Glutamatergic neuron (in vitro differentiated cells): Measurements from ENCODE around the gene CFLAR. TPM values are rescaled to one million over a fixed set of nuclear protein-coding genes. Genes with fewer than 3 reads are reported as not detected.
A peak's percentile ranks its signal among the peaks of the same experiment; 100 is the strongest.
"Not testable (repeated sequence)": the region's sequence is repeated elsewhere in the genome, so short reads cannot be mapped to it uniquely, and the experiment has no call there.

Experiments
- DNase-seq: peaks from one replicate; pipeline ENCODE4 v3.0.0; 2022
- H3K27ac Mint-ChIP-seq: one replicate; pipeline ENCODE4 v1.8.0; 2020; ENCODE audit warnings: mild to moderate bottlenecking, mixed read lengths, inconsistent platforms; ENCODE audit not compliant: unreplicated experiment
- H3K27me3 Mint-ChIP-seq: one replicate; pipeline ENCODE4 v1.8.0; 2020; ENCODE audit warnings: mild to moderate bottlenecking, moderate library complexity, mixed read lengths, inconsistent platforms; ENCODE audit not compliant: unreplicated experiment
- H3K36me3 Mint-ChIP-seq: one replicate; pipeline ENCODE4 v1.8.0; 2020; ENCODE audit warnings: mild to moderate bottlenecking, mixed read lengths, inconsistent platforms; ENCODE audit not compliant: unreplicated experiment
- H3K4me1 Mint-ChIP-seq: one replicate; pipeline ENCODE4 v1.8.0; 2020; ENCODE audit warnings: mild to moderate bottlenecking, low read depth, mixed read lengths, inconsistent platforms; ENCODE audit not compliant: unreplicated experiment
- H3K4me3 Mint-ChIP-seq: one replicate; pipeline ENCODE4 v1.8.0; 2020; ENCODE audit warnings: mild to moderate bottlenecking, mixed read lengths, inconsistent platforms; ENCODE audit not compliant: unreplicated experiment
- H3K9me3 Mint-ChIP-seq: one replicate; pipeline ENCODE4 v1.8.0; 2020; ENCODE audit warnings: mild to moderate bottlenecking, moderate library complexity, mixed read lengths, inconsistent platforms; ENCODE audit not compliant: unreplicated experiment
- total RNA-seq: library from RNA; stranded (reverse); fragmentation: NEBNext Ultra II Directional; extraction: Animal tissue kit (Norgen Biotek cat#: 25700); gene quantifications from one replicate; pipeline ENCODE4 v1.2.1, GENCODE V29; 2021; ENCODE audit not compliant: unreplicated experiment
- TF ChIP-seq, protein P1 (sequence below): fragments of 200-600 bp; sonication (generic); IDR thresholded peaks from one replicate; pipeline ENCODE4 v1.5.0; 2021; ENCODE audit not compliant: partially characterized antibody, unreplicated experiment

The CFLAR gene
- total RNA-seq, 1 donor from 2014 or later: 88.0 TPM

DNA sequence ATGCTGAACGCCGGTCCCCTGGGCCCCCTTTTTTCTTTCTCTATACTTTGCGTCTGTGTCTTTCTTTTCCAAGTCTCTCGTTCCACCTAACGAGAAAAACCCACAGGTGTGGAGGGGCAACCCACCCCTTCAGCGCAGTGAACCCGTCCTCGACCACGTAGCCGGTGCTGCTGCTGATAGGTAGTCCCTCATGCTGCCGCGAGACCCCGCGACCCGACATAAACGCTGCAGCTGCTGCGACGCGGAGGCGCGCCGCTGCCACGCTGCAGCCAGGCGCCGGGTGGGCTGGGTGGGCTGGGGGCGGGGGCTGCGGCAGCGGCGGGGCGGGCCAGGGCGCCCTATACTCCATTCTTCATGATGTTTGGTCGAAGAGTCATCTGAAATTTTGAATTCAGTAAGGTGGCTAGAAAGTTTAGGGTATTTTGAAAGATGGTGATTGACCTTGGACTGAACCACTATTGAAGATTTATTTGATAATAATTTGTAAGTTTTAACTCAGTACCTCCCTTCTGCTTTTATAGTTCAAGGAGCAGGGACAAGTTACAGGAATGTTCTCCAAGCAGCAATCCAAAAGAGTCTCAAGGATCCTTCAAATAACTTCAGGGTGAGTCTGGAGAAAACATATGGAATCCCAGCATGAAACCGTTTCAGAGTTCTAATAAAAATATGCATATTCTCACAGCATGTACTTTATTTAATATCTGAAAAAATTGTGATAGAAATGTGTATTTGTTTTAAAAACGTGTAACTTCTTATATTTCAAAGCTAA is 24.1 kb downstream of the CFLAR start:
- peaks cover 6% of the 10 kb centered on the region for H3K27me3 Mint-ChIP-seq
- H3K4me3 Mint-ChIP-seq: peak overlapping the region; percentile 68
- peak overlapping the region; percentile 84 for H3K27ac Mint-ChIP-seq
- H3K4me1 Mint-ChIP-seq: peaks cover 13% of the 10 kb centered on the region
- no peaks in the 10 kb centered on the region for H3K9me3 Mint-ChIP-seq
- H3K36me3 Mint-ChIP-seq: peaks cover 7% of the 10 kb centered on the region
- DNase-seq: peak; percentile 22
- TF ChIP-seq, protein P1, sequence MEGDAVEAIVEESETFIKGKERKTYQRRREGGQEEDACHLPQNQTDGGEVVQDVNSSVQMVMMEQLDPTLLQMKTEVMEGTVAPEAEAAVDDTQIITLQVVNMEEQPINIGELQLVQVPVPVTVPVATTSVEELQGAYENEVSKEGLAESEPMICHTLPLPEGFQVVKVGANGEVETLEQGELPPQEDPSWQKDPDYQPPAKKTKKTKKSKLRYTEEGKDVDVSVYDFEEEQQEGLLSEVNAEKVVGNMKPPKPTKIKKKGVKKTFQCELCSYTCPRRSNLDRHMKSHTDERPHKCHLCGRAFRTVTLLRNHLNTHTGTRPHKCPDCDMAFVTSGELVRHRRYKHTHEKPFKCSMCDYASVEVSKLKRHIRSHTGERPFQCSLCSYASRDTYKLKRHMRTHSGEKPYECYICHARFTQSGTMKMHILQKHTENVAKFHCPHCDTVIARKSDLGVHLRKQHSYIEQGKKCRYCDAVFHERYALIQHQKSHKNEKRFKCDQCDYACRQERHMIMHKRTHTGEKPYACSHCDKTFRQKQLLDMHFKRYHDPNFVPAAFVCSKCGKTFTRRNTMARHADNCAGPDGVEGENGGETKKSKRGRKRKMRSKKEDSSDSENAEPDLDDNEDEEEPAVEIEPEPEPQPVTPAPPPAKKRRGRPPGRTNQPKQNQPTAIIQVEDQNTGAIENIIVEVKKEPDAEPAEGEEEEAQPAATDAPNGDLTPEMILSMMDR: no peak

DNA sequence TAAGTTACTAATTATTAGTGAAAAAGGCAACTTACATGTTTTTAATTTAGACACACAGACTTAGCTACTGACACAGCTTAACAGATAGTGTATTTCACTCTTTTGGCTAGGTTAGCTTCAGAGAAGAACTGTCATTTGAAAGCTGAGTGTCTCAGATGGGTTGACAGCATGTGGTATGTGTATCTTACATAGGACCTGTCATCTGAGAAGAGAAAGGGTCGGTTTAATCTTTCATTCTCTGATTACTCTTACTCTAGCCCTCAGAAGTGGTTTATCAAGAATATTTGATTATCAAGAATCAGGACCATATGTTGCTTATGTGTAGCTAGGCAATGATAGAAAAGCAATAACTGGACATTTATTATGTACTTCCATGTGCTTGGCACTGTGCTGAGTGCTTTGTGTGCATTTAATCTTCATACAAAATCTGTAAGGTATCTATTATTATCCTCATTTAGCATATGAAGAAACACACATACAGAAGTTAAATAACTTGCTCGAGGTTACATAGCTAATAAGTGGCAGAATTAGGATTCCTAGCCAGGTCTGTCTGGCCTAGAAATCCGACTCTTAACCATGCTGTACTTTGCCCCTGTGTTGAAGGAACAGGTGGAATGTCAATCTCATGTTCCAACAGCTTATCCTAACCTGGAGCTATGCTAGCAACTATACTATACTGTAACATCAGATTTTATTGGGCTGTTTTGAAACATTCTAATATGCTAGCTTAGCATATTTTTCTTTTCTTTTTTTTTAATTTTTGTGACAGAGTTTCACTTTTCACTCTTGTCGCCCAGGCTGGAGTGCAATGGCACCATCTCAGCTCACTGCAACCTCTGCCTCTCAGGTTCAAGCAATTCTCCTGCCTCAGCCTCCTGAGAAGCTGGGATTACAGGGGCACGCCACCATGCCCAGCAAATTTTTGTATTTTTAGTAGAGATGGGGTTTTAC is 28.4 kb downstream of the CFLAR start:
- H3K4me1 Mint-ChIP-seq: peaks cover 4% of the 10 kb centered on the region
- H3K27me3 Mint-ChIP-seq: no peaks in the 10 kb centered on the region
- no peaks in the 10 kb centered on the region for H3K36me3 Mint-ChIP-seq
- no peak overlapping the region for H3K27ac Mint-ChIP-seq
- DNase-seq: no peak
- H3K4me3 Mint-ChIP-seq: no peak overlapping the region
- H3K9me3 Mint-ChIP-seq: no peaks in the 10 kb centered on the region
- TF ChIP-seq, protein P1: no peak

DNA sequence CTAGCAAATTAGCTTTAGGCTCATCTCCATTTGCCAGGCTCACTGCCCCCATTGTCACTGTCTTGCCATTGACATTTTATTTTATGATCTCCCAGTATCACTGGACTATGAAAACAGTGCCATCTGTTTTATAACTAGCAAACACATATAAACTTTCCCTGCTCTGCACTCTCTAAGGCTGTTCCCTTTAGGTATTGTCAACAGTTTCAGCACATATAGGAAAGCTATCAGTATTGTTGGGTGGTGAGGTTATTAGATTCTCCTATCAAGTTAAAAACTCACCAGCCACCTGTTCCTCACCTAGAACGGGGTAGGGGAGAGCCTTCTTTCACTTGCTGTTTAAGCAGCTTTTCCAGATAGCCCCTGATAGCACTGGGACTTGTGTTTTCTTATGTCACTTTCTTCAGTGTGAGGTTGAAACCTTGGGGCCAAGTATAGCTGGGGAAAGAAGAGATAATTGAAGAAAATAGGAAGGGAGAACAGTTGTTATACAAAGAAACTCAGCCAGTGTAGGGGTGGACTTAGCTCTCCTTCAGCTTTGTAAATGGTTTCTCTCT is 32.5 kb downstream of the CFLAR start:
- H3K9me3 Mint-ChIP-seq: peaks cover 8% of the 10 kb centered on the region
- H3K36me3 Mint-ChIP-seq: peaks cover 9% of the 10 kb centered on the region
- peaks cover 16% of the 10 kb centered on the region for H3K4me1 Mint-ChIP-seq
- no peak overlapping the region for H3K27ac Mint-ChIP-seq
- TF ChIP-seq, protein P1: no peak
- no peak for DNase-seq
- no peak overlapping the region for H3K4me3 Mint-ChIP-seq
- no peaks in the 10 kb centered on the region for H3K27me3 Mint-ChIP-seq

DNA sequence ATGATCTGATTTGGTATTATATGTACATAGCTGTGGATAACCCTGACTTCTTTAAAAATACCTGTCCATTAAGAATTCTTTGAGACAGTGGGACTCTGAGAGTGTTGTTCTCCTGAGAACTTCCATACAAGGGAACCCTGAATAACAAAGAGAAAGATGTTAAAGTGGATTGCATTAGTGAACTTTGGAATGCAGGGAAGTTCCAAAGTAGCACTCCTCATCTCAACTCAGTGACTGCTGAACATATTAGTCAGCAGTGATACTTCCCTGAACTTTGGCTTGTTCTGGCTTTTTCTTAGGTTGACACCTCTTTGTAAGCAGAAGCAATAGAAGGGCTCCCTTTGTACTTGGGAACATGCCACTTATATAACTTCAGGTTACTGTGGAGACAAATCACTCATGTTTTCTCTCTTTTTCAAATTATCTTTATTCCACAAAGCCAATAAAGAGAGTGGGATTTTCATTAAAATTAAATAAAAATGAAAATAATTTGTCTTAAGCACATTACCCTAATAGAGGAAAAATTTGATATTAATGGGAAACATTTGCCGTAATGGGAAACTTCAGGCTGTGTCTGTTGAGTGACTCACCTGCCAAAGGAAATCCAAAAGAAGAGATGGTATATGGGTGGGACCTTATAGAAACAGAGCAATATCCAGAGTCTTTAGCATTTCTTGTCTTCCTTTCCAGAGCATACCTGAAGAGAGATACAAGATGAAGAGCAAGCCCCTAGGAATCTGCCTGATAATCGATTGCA is 33.3 kb downstream of the CFLAR start:
- peak overlapping the region; percentile 22 for H3K27ac Mint-ChIP-seq
- TF ChIP-seq, protein P1: no peak
- peaks cover 9% of the 10 kb centered on the region for H3K36me3 Mint-ChIP-seq
- DNase-seq: no peak
- H3K4me3 Mint-ChIP-seq: peak overlapping the region; percentile 38
- H3K4me1 Mint-ChIP-seq: peaks cover 16% of the 10 kb centered on the region
- H3K27me3 Mint-ChIP-seq: no peaks in the 10 kb centered on the region
- H3K9me3 Mint-ChIP-seq: peaks cover 8% of the 10 kb centered on the region

DNA sequence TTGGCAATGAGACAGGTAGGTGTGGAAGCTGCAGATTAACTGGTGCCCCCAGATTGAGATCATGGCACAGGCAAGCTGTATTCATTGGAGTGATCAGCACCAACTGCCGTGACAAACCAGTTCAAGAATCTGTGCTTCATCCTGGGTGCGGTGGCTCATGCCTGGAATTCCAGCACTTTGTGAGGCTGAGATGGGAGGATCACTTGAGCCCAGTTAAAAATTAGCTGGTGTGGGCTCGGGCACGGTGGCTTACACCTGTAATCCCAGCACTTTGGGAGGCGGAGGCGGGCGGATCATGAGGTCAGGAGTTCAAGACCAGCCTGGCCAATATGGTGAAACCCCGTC is 33.8 kb downstream of the CFLAR start:
- H3K9me3 Mint-ChIP-seq: not testable (repeated sequence)
- H3K4me3 Mint-ChIP-seq: peak overlapping the region; percentile 38

More for the DNA sequence above, 33.8 kb downstream of the CFLAR start:
- DNase-seq, H3K36me3 Mint-ChIP-seq, H3K27me3 Mint-ChIP-seq: not testable (repeated sequence)
- peaks cover 20% of the 10 kb centered on the region for H3K4me1 Mint-ChIP-seq
- peak overlapping the region; percentile 22 for H3K27ac Mint-ChIP-seq
